ENCODE measurements around the gene NUP50. TPM values are rescaled to one million over a fixed set of nuclear protein-coding genes. Genes with fewer than 3 reads are reported as not detected.

Gene NUP50
- total RNA-seq, 1 experiment from 2014 or later, result 134 TPM

DNA sequence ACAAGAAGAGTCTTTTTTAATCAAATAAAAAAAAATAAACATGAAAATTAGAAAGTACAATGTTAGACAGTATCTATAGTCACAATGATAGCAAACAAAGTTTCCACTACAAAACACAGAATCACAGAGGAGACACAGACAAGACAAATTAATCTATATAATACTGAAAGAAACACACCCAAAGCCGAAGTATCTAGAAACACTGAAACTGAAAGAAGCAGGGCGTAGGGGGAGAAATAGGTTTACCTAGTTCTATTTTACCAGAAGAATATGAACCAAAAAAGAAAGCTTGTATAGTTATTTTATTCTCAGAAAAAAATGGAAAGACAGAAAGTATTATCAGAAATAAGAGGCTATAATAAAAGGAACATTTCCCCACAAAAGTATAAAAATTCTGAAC, 27.1 kb upstream of the NUP50 start:
- H3K23me2 ChIP-seq (ENCODE audit: insufficient read length, low read depth, low read length, poor library complexity, severe bottlenecking), result no peaks in the 10 kb centered on the region
- H3K9me3 Mint-ChIP-seq, result peaks cover 11 to 13% of the 10 kb centered on the region in 2 experiments
- H3K18ac ChIP-seq (ENCODE audit: insufficient read length, low read depth, low read length), result no peak overlapping the region
- H2BK12ac ChIP-seq (ENCODE audit: insufficient read length, low read depth, low read length), result no peak overlapping the region
- H3K23ac ChIP-seq (ENCODE audit: insufficient read length, low read depth, low read length), result no peak overlapping the region
- peaks cover 14% of the 10 kb centered on the region for H3K9me3 ChIP-seq (ENCODE audit: control insufficient read depth, low read depth, low read length)
- H4K8ac ChIP-seq (replicated peaks; ENCODE audit: insufficient read length, low read depth, low read length), result no peak overlapping the region
- H3T11ph ChIP-seq (ENCODE audit: low read length), result no peak overlapping the region
- H3K36me3 Mint-ChIP-seq (ENCODE audit: insufficient read depth in 1 of 3, low read depth in 3 of 3), result peaks cover 14 to 18% (median 17%) of the 10 kb centered on the region in 3 experiments
- no peak overlapping the region for H3K56ac ChIP-seq (ENCODE audit: insufficient read length, low read depth, low read length)
- no peak overlapping the region for H2BK20ac ChIP-seq (ENCODE audit: low read depth, low read length, poor library complexity, severe bottlenecking)
- no peak for DNase-seq
- H2BK120ac ChIP-seq (ENCODE audit: low read depth, low read length, poor library complexity, severe bottlenecking), result no peak overlapping the region
- no peak overlapping the region for H3K4me3 Mint-ChIP-seq
- H4K91ac ChIP-seq (ENCODE audit: insufficient read length, low read depth, low read length), result no peak overlapping the region
- no peaks in the 10 kb centered on the region for H3K4me1 ChIP-seq (ENCODE audit: insufficient read depth, low read length)
- H3K27ac ChIP-seq (ENCODE audit: insufficient read length, low read depth, low read length), result no peak overlapping the region
- H4K5ac ChIP-seq (ENCODE audit: insufficient read length, low read depth, low read length), result no peak overlapping the region
- no peak overlapping the region for H3K9ac ChIP-seq (ENCODE audit: extremely low read depth, insufficient read length, low read length)
- no CpG with 5 or more reads among the region's 2 CpGs for WGBS (ENCODE audit: extremely low coverage, insufficient read length, low lambda C conversion rate)
- H3K27ac Mint-ChIP-seq, result no peak overlapping the region
- no peaks in the 10 kb centered on the region for H4K20me1 ChIP-seq (ENCODE audit: control insufficient read depth, insufficient read depth, insufficient read length)
- no peak overlapping the region for H2AK5ac ChIP-seq (ENCODE audit: insufficient read length, low read length)
- H2BK15ac ChIP-seq (ENCODE audit: low read depth, low read length), result no peak overlapping the region
- no peak overlapping the region for H2AFZ ChIP-seq (ENCODE audit: low read length)
- no peak overlapping the region for H3K4ac ChIP-seq (ENCODE audit: low read depth, low read length)
- H3K14ac ChIP-seq (ENCODE audit: insufficient read depth, low read length), result no peak overlapping the region
- no peaks in the 10 kb centered on the region for H3K79me2 ChIP-seq (ENCODE audit: insufficient read depth, low read length)
- H3K27me3 Mint-ChIP-seq (ENCODE audit: low read depth), result no peaks in the 10 kb centered on the region
- no peaks in the 10 kb centered on the region for H3K79me1 ChIP-seq (ENCODE audit: insufficient read depth, low read depth, low read length, poor library complexity, severe bottlenecking)
- TF ChIP-seq, protein P1, sequence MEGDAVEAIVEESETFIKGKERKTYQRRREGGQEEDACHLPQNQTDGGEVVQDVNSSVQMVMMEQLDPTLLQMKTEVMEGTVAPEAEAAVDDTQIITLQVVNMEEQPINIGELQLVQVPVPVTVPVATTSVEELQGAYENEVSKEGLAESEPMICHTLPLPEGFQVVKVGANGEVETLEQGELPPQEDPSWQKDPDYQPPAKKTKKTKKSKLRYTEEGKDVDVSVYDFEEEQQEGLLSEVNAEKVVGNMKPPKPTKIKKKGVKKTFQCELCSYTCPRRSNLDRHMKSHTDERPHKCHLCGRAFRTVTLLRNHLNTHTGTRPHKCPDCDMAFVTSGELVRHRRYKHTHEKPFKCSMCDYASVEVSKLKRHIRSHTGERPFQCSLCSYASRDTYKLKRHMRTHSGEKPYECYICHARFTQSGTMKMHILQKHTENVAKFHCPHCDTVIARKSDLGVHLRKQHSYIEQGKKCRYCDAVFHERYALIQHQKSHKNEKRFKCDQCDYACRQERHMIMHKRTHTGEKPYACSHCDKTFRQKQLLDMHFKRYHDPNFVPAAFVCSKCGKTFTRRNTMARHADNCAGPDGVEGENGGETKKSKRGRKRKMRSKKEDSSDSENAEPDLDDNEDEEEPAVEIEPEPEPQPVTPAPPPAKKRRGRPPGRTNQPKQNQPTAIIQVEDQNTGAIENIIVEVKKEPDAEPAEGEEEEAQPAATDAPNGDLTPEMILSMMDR (conservative IDR thresholded peaks at IDR 0.05), result no peak
- H3K27me3 ChIP-seq (ENCODE audit: insufficient read depth, low read length), result no peaks in the 10 kb centered on the region
- no peak overlapping the region for H3K4me2 ChIP-seq (ENCODE audit: insufficient read depth, insufficient read length, low read length)
- no peak overlapping the region for H2BK5ac ChIP-seq (ENCODE audit: insufficient read length, low read length)
- peaks cover 0 to 5% of the 10 kb centered on the region in 2 experiments; a peak in 2 of 4 replicates for H3K4me1 Mint-ChIP-seq
